Measurements from ENCODE around the gene CABLES2. TPM values are rescaled to one million over a fixed set of nuclear protein-coding genes. Genes with fewer than 3 reads are reported as not detected.
"Not testable (repeated sequence)": the region's sequence is repeated elsewhere in the genome, so short reads cannot be mapped to it uniquely, and the experiment has no call there.

Gene CABLES2
- total and polyA plus RNA-seq, 12 donors: 1.5 to 5.6 (median 3.7) TPM

DNA sequence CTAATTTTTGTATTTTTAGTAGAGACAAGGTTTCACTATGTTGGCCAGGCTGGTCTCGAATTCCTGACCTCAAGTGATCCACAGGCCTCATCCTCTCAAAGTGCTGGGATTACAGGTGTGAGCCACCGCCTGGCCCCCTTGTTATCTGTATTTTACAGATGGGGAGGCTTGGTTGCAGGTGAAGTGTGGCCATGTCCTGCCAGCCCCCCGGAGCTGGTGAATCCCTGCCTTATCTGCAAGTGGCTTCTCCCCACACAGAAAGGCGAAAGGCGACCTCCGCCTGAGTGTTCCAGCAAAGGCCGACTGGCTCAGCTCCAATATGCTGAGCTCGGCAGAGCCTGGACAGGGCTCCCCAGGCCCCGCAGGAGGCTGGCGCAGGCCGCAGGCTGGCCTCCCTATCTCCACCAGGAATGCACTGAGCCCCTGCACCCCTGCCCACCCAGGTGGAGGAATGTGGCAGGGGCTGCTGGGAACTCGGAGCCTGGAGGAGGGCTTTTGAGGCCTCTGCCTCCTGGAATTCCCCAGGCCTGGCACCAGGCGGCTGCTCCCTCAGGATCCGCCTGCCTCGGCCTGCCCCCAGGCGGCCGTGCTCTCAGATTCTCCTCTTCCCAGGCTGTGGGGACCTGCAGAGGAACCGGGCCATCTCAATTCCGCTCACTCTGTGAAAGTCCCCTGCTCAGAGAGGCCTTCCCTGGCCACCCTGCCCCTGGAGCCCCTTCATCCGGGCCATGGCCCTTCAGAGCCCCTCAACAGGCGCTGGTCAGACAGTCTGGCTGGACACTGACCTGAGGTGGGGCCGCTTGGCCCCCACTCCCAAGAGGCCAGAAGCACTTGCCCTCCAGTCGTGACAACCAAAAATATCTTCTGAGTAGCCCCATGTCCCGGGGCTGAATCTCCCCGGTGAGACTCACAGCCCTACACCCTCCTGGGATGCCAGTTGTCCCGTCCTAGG lies 30.7 kb downstream of the CABLES2 start:
- no peaks in the 10 kb centered on the region for H3K27me3 ChIP-seq
- 49 to 53% (median 52%) methylated on average over 15 to 26 of the region's 26 CpGs for WGBS, 4 donors
- peak overlapping the region in 3 of 5 donors; percentile 28 to 38 (median 37) for H3K27ac ChIP-seq
- no peak overlapping the region for H3K4me3 ChIP-seq
- intact Hi-C loops (cut with DNase I): loop anchor here in 1 of 2 donors (10.0 kb wide), 1 partner anchor 362 kb away; no protein-coding TSS in a partner anchor
- H3K36me3 ChIP-seq (replicated peaks in 1 of 2): no peaks in the 10 kb centered on the region
- peaks cover 15 to 20% of the 10 kb centered on the region in 2 donors for H3K4me1 ChIP-seq (replicated peaks in 1 of 2)
- no peaks in the 10 kb centered on the region for H3K9me3 ChIP-seq (replicated peaks in 1 of 3)
- peak in 5 of 7 donors; percentile 63 to 77 (median 73) for DNase-seq
- TF ChIP-seq, protein P1, sequence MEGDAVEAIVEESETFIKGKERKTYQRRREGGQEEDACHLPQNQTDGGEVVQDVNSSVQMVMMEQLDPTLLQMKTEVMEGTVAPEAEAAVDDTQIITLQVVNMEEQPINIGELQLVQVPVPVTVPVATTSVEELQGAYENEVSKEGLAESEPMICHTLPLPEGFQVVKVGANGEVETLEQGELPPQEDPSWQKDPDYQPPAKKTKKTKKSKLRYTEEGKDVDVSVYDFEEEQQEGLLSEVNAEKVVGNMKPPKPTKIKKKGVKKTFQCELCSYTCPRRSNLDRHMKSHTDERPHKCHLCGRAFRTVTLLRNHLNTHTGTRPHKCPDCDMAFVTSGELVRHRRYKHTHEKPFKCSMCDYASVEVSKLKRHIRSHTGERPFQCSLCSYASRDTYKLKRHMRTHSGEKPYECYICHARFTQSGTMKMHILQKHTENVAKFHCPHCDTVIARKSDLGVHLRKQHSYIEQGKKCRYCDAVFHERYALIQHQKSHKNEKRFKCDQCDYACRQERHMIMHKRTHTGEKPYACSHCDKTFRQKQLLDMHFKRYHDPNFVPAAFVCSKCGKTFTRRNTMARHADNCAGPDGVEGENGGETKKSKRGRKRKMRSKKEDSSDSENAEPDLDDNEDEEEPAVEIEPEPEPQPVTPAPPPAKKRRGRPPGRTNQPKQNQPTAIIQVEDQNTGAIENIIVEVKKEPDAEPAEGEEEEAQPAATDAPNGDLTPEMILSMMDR (IDR thresholded peaks at IDR 0.05): peak; percentile 29 to 79 (median 65)
- no peak for TF ChIP-seq POLR2A (IDR thresholded peaks at IDR 0.05)

GRCh38 chr20:62374331-62375152 lies 32.5 kb downstream of the CABLES2 start:
- Histone ChIP-seq H3K4me3 (no peak overlapping the region), H3K9me3 (replicated peaks in 1 of 3) (no peaks in the 10 kb centered on the region), H3K27ac (no peak overlapping the region), H3K27me3 (no peaks in the 10 kb centered on the region), H3K36me3 (replicated peaks in 1 of 2) (no peaks in the 10 kb centered on the region), H3K4me1 (replicated peaks in 1 of 2) (peaks cover 18 to 20% of the 10 kb centered on the region in 2 donors)
- WGBS, 4 donors: 58 to 62% (median 60%) methylated on average over 12 to 24 of the region's 24 CpGs
- DNase-seq: no peak
- TF ChIP-seq POLR2A (IDR thresholded peaks at IDR 0.05): no peak
- TF ChIP-seq, protein P1 (IDR thresholded peaks at IDR 0.05): no peak
- intact Hi-C loops (cut with DNase I): loop anchor here in 1 of 2 donors (10.0 kb wide), 1 partner anchor 360 kb away; no protein-coding TSS in a partner anchor

- not testable (repeated sequence) for H3K27me3 ChIP-seq; H3K9me3 ChIP-seq (replicated peaks in 1 of 3); H3K4me3 ChIP-seq; DNase-seq; H3K36me3 ChIP-seq (replicated peaks in 1 of 2); H3K27ac ChIP-seq
- H3K4me1 ChIP-seq (replicated peaks in 1 of 2): peaks cover 26 to 29% of the 10 kb centered on the region in 2 donors
- WGBS, 4 donors: 81 to 84% (median 82%) methylated on average over 23 to 27 of the region's 40 CpGs; no CpG with 5 or more reads in 1 of the 4 donors
- intact Hi-C loops (cut with DNase I): loop anchor here in 1 of 2 donors (10.0 kb wide), 1 partner anchor 359 kb away; no protein-coding TSS in a partner anchor
Measured at GRCh38 chr20:62373631-62374179, 33.4 kb downstream of the CABLES2 start.

DNA sequence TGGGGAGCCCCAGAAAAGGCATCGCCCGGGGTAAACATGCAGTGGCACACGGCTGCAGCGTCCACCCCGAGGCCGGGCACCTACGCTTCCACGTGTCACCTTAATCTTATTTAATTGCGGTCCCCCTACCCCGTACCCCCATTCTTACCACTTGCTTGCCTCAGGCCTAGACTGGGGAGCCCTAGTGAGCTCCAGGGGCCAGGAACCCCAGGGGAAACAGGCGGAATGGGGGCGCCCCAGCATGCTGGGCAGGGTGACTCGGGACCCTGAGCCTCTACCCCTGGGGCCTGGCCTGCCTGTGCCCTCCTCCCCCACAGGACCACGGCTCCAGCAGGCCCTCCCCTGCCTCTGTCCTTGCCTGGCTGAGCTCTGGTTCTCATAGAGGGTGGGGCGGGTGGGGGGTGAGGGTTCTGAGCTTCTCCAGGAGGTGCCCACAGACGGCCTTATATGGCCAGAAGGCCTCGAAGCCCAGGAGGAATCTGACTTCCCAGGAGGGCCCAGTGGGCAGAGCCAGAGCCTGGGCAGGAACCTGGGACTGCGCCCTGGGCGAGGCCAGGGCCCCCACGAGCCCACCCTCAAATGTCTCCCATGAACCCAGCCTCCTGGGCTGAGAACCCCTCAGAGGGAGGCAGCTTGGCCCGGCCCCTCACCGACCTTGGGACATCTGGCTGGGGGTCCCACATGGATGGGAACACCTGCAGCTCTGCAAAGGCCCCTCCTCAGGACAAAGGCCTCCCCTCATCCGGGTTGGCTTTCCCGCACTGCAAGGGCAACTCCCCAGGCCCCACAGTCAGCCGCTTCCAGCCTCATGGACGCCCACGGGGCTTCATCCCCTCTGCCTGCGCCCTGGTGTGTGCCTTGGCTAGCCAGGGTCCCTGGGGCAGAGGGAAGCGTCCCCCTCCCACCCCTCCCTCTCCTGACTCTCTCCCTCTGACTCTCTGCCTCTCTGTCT lies 34.8 kb downstream of the CABLES2 start:
- DNase-seq: no peak
- H3K27me3 ChIP-seq: no peaks in the 10 kb centered on the region
- H3K27ac ChIP-seq: no peak overlapping the region
- no peaks in the 10 kb centered on the region for H3K9me3 ChIP-seq (replicated peaks in 1 of 3)
- no peak for TF ChIP-seq POLR2A (IDR thresholded peaks at IDR 0.05)
- TF ChIP-seq, protein P1 (IDR thresholded peaks at IDR 0.05): no peak
- WGBS, 4 donors: 79 to 88% (median 84%) methylated on average over 20 to 29 of the region's 29 CpGs
- H3K36me3 ChIP-seq (replicated peaks in 1 of 2): no peaks in the 10 kb centered on the region
- intact Hi-C loops (cut with DNase I): loop anchor here in 1 of 2 donors (10.0 kb wide), 1 partner anchor 358 kb away; no protein-coding TSS in a partner anchor
- H3K4me1 ChIP-seq (replicated peaks in 1 of 2): peaks cover 40 to 43% of the 10 kb centered on the region in 2 donors
- H3K4me3 ChIP-seq: no peak overlapping the region
